ENCODE results near the gene ZBTB45. TPM values are rescaled to one million over a fixed set of nuclear protein-coding genes. Genes with fewer than 3 reads are reported as not detected.

ZBTB45 gene
- total RNA-seq, 2 experiments from 2014 or later = 5.7 to 6.3 TPM

DNA sequence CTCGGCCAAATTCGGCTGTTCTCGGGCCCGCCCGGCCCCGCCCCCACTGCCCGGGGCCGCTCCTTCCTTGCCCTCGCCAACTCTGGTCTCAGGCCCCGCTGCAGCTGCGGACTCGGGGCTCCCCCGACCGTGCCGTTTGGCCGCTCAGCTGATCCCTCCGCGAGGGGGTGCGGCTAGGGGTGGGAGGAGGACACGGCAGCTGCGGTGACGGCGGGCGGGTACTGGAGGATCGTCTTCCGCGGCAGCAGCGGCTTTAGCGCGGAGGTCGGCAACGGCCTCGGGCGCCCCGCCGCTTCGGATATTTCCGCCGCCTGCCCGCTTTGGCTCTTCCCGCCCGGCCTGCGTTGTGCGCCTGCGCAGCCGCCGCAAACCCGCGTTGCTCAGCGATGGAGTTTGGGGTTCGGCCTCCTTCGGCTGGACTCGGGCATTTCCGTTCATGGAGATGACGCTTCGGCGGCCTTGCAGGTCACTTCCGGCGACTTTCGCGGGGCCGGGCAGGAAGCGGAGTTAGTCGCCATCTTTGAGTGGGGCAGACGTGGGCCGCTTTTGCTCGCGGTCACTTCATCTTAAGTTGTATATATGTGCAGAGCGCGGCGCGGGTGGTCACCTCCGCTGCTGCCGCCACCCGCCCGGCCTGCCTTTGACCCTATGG is 39.1 kb upstream of the ZBTB45 start:
- Mint-ChIP-seq H3K27ac (peak overlapping the region; percentile 96), H3K4me3 (peak overlapping the region; percentile 98), H3K4me1 (ENCODE audit: low read depth) (peaks cover 82% of the 10 kb centered on the region), H3K27me3 (no peaks in the 10 kb centered on the region), H3K9me3 (no peaks in the 10 kb centered on the region), H3K36me3 (ENCODE audit: low read depth) (peaks cover 52% of the 10 kb centered on the region)
- CTCF ChIA-PET = interaction anchor here (1.0 to 1.4 kb wide), 2 partner anchors 39 to 44 kb away, joined by 3 to 4 read pairs; partner anchors contain the start of gene ZBTB45
- POLR2A ChIA-PET = interaction anchor here (0.5 to 7.0 kb wide), 4 partner anchors 13 to 39 kb away, joined by 3 to 63 read pairs (median 26); partner anchors contain the start of genes MZF1, TRIM28 and ZBTB45
- Histone ChIP-seq H3K9me3 (ENCODE audit: control insufficient read depth in 1 of 2, insufficient read depth in 1 of 2, low read length in 2 of 2) (no peaks in the 10 kb centered on the region), H3K27me3 (ENCODE audit: control insufficient read depth in 1 of 2, insufficient read depth in 2 of 2, low read length in 2 of 2) (no peaks in the 10 kb centered on the region), H3K27ac (ENCODE audit: low read depth in 1 of 2, low read length in 2 of 2) (peak overlapping the region; percentile 88 to 96), H3K4me1 (ENCODE audit: insufficient read depth, low read length) (peaks cover 90% of the 10 kb centered on the region), H3K36me3 (ENCODE audit: insufficient read depth, low read length) (peaks cover 23% of the 10 kb centered on the region), H3K4me3 (ENCODE audit: low read length) (peak overlapping the region; percentile 76)
- ATAC-seq (ENCODE audit: poor library complexity) (peak; percentile 70), DNase-seq (peak; percentile 99 to 100 (median 100))
- TF ChIP-seq CTCF (IDR thresholded peaks at IDR 0.05) = no peak
- intact Hi-C loops (cut with DNase I, micrococcal nuclease) = loop anchor here (1.0 kb wide), 4 partner anchors 14 to 38 kb away; partner anchors contain the start of genes MZF1 (in 1 of the 2) and TRIM28 (in 1 of the 2)

DNA sequence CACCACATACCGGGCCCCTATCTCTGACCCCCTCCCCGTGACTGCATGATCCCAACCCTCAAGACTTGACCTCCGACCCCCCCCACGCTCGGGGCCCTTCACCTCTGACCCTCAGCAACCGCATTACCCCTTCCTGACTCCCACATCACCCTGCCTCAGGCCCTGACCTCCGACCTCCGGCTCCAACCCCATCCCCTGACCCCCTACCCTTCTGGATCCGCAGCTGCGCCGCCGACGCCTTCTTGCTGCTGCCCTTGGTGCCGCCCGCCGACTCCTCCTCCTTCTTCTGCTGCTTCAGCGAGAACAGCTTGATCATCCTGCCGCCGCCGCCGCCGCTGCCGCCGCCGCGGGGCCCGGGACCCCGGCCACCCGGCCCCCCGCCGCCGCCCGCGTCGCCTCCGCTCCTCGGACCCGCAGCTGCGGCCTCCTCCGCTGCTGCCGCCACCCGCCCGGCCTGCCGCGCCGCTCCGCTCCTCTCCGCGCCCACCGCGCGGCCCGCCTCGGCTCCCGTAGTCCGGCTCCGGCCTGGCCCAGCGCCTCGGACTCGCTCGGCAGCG is 38.5 kb upstream of the ZBTB45 start, which contains the start of gene UBE2M:
Gene UBE2M, minus strand, starts transcription at position 546 of the 557 bp plus-strand sequence. Its CDS starts 230 bp downstream, at position 316.
- H3K4me1 Mint-ChIP-seq (ENCODE audit: low read depth) = peaks cover 80% of the 10 kb centered on the region
- ATAC-seq (ENCODE audit: poor library complexity) = peak; percentile 25
- Histone ChIP-seq H3K27me3 (ENCODE audit: control insufficient read depth in 1 of 2, insufficient read depth in 2 of 2, low read length in 2 of 2) (no peaks in the 10 kb centered on the region), H3K4me3 (ENCODE audit: low read length) (peak within 1 kb of the TSS; percentile 76), H3K9me3 (ENCODE audit: control insufficient read depth in 1 of 2, insufficient read depth in 1 of 2, low read length in 2 of 2) (no peaks in the 10 kb centered on the region), H3K36me3 (ENCODE audit: insufficient read depth, low read length) (peaks cover 26% of the 10 kb centered on the region), H3K4me1 (ENCODE audit: insufficient read depth, low read length) (peaks cover 89% of the 10 kb centered on the region), H3K27ac (ENCODE audit: low read depth in 1 of 2, low read length in 2 of 2) (peak within 1 kb of the TSS; percentile 88 to 96)
- DNase-seq = peak in 12 of 14 experiments; percentile 41 to 82 (median 59)
- TF ChIP-seq CTCF (IDR thresholded peaks at IDR 0.05) = no peak
- no peaks in the 10 kb centered on the region for H3K9me3 Mint-ChIP-seq
- no peaks in the 10 kb centered on the region for H3K27me3 Mint-ChIP-seq
- H3K4me3 Mint-ChIP-seq = peak within 1 kb of the TSS; percentile 98
- peak within 1 kb of the TSS; percentile 96 for H3K27ac Mint-ChIP-seq
- CTCF ChIA-PET = interaction anchor here (1.0 to 1.4 kb wide), 2 partner anchors 39 to 44 kb away, joined by 3 to 4 read pairs; partner anchors contain the start of gene ZBTB45
- intact Hi-C loops (cut with DNase I, micrococcal nuclease) = loop anchor here in 1 of 2 experiments (1.0 kb wide), 1 partner anchor 14 kb away; the partner anchor contains the start of gene TRIM28
- POLR2A ChIA-PET = interaction anchor here (2.4 to 7.0 kb wide), 3 partner anchors 14 to 38 kb away, joined by 22 to 63 read pairs (median 29); partner anchors contain the start of genes MZF1, TRIM28 and ZBTB45
- peaks cover 55% of the 10 kb centered on the region for H3K36me3 Mint-ChIP-seq (ENCODE audit: low read depth)

GRCh38 chr19:58557221-58558065 is 37.8 kb upstream of the ZBTB45 start:
- ChIA-PET POLR2A (interaction anchor here (2.4 to 3.2 kb wide), 2 partner anchors 13 to 37 kb away, joined by 22 to 29 read pairs; partner anchors contain the start of genes TRIM28 and ZBTB45), CTCF (interaction anchor here (1.4 kb wide), 1 partner anchor 43 kb away, joined by 4 read pairs; no protein-coding TSS in a partner anchor)
- no peak for TF ChIP-seq CTCF (IDR thresholded peaks at IDR 0.05)
- Mint-ChIP-seq H3K4me1 (ENCODE audit: low read depth) (peaks cover 85% of the 10 kb centered on the region), H3K27me3 (no peaks in the 10 kb centered on the region), H3K36me3 (ENCODE audit: low read depth) (peaks cover 62% of the 10 kb centered on the region), H3K9me3 (no peaks in the 10 kb centered on the region), H3K27ac (peak overlapping the region; percentile 96), H3K4me3 (peak overlapping the region; percentile 93)
- ATAC-seq (ENCODE audit: poor library complexity) (no peak), DNase-seq (peak in 2 of 14 experiments; percentile 30 to 44)
- H3K4me1 ChIP-seq (ENCODE audit: insufficient read depth, low read length) = peaks cover 84% of the 10 kb centered on the region
- H3K4me3 ChIP-seq (ENCODE audit: low read length) = peak overlapping the region; percentile 70
- peaks cover 33% of the 10 kb centered on the region for H3K36me3 ChIP-seq (ENCODE audit: insufficient read depth, low read length)
- H3K27ac ChIP-seq (ENCODE audit: low read depth in 1 of 2, low read length in 2 of 2) = peak overlapping the region; percentile 77 to 80
- no peaks in the 10 kb centered on the region for H3K27me3 ChIP-seq (ENCODE audit: control insufficient read depth in 1 of 2, insufficient read depth in 2 of 2, low read length in 2 of 2)
- H3K9me3 ChIP-seq (ENCODE audit: control insufficient read depth in 1 of 2, insufficient read depth in 1 of 2, low read length in 2 of 2) = no peaks in the 10 kb centered on the region
- intact Hi-C loops (cut with DNase I, micrococcal nuclease) = loop anchor here in 1 of 2 experiments (1.0 kb wide), 1 partner anchor 13 kb away; the partner anchor contains the start of gene TRIM28
